ENCODE measurements around the gene SIRT4. TPM values are rescaled to one million over a fixed set of nuclear protein-coding genes. Genes with fewer than 3 reads are reported as not detected.

Gene SIRT4
- total RNA-seq, 3 donors from 2014 or later, result 0.98 to 3.1 (median 1.6) TPM

- no peak overlapping the region for H3K27ac ChIP-seq
- DNase-seq (ENCODE audit: low spot score in 2 of 2), result no peak
- no peaks in the 10 kb centered on the region for H3K9me3 ChIP-seq
- H3K4me3 ChIP-seq, result no peak overlapping the region
- no peaks in the 10 kb centered on the region for H3K27me3 ChIP-seq
- H3K36me3 ChIP-seq, result no peaks in the 10 kb centered on the region
- no peaks in the 10 kb centered on the region for H3K4me1 ChIP-seq
- TF ChIP-seq POLR2AphosphoS5 (IDR thresholded peaks at IDR 0.05) (no peak), POLR2A (IDR thresholded peaks at IDR 0.05) (no peak), CTCF (IDR thresholded peaks at IDR 0.05) (no peak)
- intact Hi-C loops (cut with DNase I; ENCODE audit: low total_unique reads), result no loop called here
These were observed 51.6 kb downstream of the SIRT4 start for GRCh38 chr12:120353556-120354317.

GRCh38 chr12:120356567-120357030 lies 54.5 kb downstream of the SIRT4 start:
- peak; percentile 82 to 86 for DNase-seq (ENCODE audit: low spot score in 2 of 2)
- intact Hi-C loops (cut with DNase I; ENCODE audit: low total_unique reads), result loop anchor here (1.0 kb wide), 1 partner anchor 18 kb away; no protein-coding TSS in a partner anchor
- no peaks in the 10 kb centered on the region for H3K4me1 ChIP-seq
- H3K36me3 ChIP-seq, result no peaks in the 10 kb centered on the region
- no peak overlapping the region for H3K27ac ChIP-seq
- no peaks in the 10 kb centered on the region for H3K27me3 ChIP-seq
- peak in 1 of 3 donors; percentile 35 for TF ChIP-seq POLR2AphosphoS5 (IDR thresholded peaks at IDR 0.05)
- peak; percentile 78 to 92 (median 81) for TF ChIP-seq CTCF (IDR thresholded peaks at IDR 0.05)
- no peak for TF ChIP-seq POLR2A (IDR thresholded peaks at IDR 0.05)
- H3K9me3 ChIP-seq, result no peaks in the 10 kb centered on the region
- peak overlapping the region in 1 of 3 donors; percentile 44 for H3K4me3 ChIP-seq

GRCh38 chr12:120357104-120357503 lies 55.0 kb downstream of the SIRT4 start:
- no peak for DNase-seq (ENCODE audit: low spot score in 2 of 2)
- TF ChIP-seq POLR2A (IDR thresholded peaks at IDR 0.05) (no peak), POLR2AphosphoS5 (IDR thresholded peaks at IDR 0.05) (no peak), CTCF (IDR thresholded peaks at IDR 0.05) (no peak)
- intact Hi-C loops (cut with DNase I; ENCODE audit: low total_unique reads), result no loop called here

GRCh38 chr12:120358412-120359100 lies 56.4 kb downstream of the SIRT4 start:
- H3K27me3 ChIP-seq, result no peaks in the 10 kb centered on the region
- intact Hi-C loops (cut with DNase I; ENCODE audit: low total_unique reads), result no loop called here
- no peak for DNase-seq (ENCODE audit: low spot score in 2 of 2)

More at GRCh38 chr12:120357104-120357503, 55.0 kb downstream of the SIRT4 start:
- Histone ChIP-seq H3K4me3 (peak overlapping the region in 1 of 3 donors; percentile 44), H3K9me3 (no peaks in the 10 kb centered on the region), H3K4me1 (no peaks in the 10 kb centered on the region), H3K36me3 (no peaks in the 10 kb centered on the region), H3K27ac (no peak overlapping the region), H3K27me3 (no peaks in the 10 kb centered on the region)

More at GRCh38 chr12:120358412-120359100, 56.4 kb downstream of the SIRT4 start:
- H3K9me3 ChIP-seq, result no peaks in the 10 kb centered on the region
- no peak overlapping the region for H3K4me3 ChIP-seq
- no peak overlapping the region for H3K27ac ChIP-seq
- H3K36me3 ChIP-seq, result no peaks in the 10 kb centered on the region
- H3K4me1 ChIP-seq, result no peaks in the 10 kb centered on the region
- no peak for TF ChIP-seq POLR2AphosphoS5 (IDR thresholded peaks at IDR 0.05)
- no peak for TF ChIP-seq POLR2A (IDR thresholded peaks at IDR 0.05)
- no peak for TF ChIP-seq CTCF (IDR thresholded peaks at IDR 0.05)
